GM18951 (cell line): ENCODE results near the gene TOGARAM1.
"Not testable (repeated sequence)": the region's sequence is repeated elsewhere in the genome, so short reads cannot be mapped to it uniquely, and the experiment has no call there.

ENCODE experiments used
- POLR2A ChIP-seq: IDR thresholded peaks from 4 replicates; pipeline ENCODE4 v1.6.1; 2011; ENCODE audit warnings: mild to moderate bottlenecking; ENCODE audit not compliant: insufficient read length, insufficient read depth; ENCODE audit errors: extremely low read depth
- in situ Hi-C: fragments of 300-500 bp; cut with MboI; formaldehyde crosslinking; loops from one replicate; pipeline ENCODE4 v1.12.0; 2022; ENCODE audit warnings: low sequenced_read_pairs, mixed read lengths, inconsistent platforms; ENCODE audit not compliant: unreplicated experiment

The TOGARAM1 gene

DNA sequence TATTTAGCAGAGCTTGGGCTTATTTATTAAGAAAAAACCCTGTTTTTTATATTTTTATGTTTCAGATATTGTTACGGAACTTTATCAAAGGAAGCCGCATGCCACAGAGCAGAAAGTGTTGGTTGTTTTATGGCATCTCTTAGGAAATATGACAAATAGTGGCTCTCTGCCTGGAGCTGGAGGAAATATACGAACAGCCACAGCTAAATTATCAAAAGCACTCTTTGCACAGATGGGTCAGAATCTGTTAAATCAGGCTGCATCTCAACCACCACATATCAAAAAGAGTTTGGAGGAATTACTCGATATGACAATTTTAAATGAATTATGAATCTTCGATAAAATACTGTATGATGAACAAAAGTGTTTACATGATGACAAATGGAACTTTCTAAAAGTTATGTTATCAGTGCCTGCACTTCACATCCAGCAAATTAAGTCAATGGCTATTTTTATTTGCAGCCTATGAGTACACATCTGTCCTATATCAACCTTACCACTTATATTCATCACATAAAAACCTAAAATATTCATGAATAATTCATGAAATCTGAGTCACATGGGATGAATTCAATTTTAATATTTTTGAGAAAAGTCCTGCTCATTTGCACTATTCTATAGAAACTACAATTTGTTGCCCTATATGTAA is 111.4 kb downstream of the TOGARAM1 start:
- no peak for TF ChIP-seq POLR2A
- in situ Hi-C loops, result no loop called here

DNA sequence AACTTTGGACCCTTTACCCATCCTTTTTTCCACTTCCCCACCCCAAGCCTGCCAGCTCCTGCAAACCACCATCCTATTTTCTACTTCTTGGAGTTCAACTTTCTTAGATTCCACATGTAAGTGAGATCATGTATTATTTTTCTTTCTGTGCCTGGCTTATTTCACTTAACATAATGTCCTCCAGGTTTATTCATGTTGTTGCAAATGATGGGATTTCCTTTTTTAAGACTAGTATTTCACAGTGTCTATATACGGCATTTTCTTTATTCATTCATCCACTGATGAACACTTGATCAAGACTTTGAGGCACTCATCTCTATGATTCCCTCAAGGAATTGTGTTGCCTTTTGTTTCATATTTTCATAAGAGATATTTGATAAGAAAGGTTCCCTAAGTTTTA is 116.3 kb downstream of the TOGARAM1 start:
- in situ Hi-C loops, result no loop called here
- no peak for TF ChIP-seq POLR2A

DNA sequence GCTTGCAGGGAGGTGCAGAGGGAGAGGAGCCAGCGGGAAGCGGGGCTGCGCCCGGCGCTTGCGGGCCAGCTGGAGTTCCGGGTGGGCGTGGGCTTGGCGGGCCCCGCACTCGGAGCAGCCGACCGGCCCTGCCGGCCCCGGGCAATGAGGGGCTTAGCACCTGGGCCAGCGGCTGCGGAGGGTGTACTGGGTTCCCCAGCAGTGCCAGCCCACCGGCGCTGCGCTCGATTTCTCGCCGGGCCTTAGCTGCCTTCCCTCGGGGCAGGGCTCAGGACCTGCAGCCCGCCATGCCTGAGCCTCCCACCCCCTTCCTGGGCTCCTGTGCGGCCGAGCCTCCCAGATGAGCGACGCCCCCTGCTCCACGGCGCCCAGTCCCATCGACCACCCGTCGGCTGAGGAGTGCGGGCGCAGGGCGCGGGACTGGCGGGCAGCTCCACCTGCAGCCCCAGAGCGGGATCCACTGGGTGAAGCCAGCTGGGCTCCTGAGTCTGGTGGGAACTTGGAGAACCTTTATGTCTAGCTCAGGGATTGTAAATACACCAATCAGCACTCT is 118.5 kb downstream of the TOGARAM1 start:
- in situ Hi-C loops, result not testable (repeated sequence)

DNA sequence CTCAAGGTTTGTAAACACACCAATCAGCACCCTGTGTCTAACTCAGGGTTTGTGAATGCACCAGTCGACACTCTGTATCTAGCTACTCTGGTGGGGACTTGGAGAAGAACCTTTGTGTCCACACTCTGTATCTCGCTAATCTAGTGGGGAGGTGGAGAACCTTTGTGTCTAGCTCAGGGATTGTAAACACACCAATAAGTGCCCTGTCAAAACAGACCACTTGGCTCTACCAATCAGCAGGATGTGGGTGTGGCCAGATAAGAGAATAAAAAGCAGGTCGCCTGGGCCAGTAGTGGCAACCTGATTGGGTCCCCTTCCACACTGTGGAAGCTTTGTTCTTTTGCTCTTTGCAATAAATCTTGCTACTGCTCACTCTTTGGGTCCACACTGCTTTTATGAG is 119.1 kb downstream of the TOGARAM1 start:
- in situ Hi-C loops, result not testable (repeated sequence)

DNA sequence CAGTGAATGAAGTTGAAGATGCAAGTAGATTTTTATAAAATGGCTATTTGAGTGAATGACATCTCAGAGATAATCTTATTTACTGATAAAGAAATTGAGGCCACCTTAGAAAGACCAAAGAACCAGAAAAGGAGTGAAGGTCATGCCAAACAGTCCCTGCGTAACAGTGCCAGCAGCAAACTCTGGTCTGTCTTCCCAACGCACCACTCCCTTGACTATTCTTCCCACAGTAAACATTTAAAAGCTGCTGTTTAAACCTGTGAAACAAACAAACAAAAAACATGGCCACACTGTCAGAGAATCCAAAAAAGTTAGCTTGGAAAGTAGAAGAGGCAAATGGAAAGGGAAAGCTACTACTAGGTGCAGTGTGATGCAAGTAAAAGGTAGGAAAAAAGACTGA is 120.4 kb downstream of the TOGARAM1 start:
- no peak for TF ChIP-seq POLR2A
- in situ Hi-C loops, result no loop called here

DNA sequence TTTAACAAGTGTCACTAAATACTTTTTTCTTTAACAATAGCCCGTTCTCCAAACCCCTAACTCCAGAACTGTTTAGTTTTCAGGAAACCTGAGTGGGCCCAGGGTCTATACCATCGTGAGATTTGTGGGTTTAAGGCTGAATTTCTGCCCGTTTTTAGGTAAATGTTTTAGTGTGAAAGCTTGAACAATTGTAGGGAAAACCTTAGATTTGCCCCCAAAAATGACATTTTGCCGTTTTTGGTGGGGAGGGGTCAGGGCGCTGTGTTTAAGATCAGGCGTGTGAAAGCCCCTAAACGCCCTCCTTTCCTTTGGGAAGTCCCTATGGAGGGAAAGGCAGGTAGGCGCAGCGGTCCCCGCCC is 121.6 kb downstream of the TOGARAM1 start:
- in situ Hi-C loops, result no loop called here
- TF ChIP-seq POLR2A, result no peak

DNA sequence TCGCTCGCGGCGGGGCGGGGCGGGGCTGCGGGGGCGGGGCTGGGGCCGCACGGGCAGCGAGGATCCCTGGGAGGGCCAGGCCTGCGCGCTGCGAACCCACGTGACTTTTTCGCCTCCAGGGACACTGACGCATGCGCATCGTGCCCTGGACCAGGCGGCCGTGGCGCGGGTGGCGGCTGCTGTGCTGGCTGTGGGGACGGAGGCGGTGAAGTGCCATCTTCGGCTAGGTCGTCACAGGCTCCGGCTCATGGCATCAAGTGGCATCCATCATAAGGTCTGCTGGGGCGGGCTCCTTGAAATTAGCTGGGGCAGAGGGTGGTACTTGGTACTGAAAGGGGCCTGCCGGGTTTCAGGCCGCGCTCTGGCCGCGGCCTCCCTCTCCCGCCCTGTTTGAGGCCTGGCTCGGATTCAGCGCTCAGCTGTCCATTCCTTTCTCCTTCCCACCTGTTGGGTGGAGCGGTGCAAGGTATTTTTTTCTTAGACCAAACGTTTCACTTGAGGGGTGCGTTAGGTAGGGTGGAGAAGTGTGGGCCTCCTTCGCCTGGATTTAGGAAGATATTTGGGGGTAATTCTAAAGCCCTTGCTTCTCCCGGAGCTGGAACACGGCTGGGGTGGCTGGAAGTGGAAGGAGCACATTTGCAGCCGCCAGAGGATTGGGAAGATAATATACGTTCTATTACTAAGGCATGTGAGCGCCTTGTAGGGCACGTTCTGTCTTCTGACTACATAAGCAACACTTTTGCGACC is 122.2 kb downstream of the TOGARAM1 start, which contains the start of gene PRPF39:
Gene PRPF39, plus strand, starts transcription at position 141 of the 747 bp plus-strand sequence. CDS start 11,124 bp downstream, outside the sequence.
- in situ Hi-C loops, result no loop called here
- TF ChIP-seq POLR2A, result peak; percentile 98

DNA sequence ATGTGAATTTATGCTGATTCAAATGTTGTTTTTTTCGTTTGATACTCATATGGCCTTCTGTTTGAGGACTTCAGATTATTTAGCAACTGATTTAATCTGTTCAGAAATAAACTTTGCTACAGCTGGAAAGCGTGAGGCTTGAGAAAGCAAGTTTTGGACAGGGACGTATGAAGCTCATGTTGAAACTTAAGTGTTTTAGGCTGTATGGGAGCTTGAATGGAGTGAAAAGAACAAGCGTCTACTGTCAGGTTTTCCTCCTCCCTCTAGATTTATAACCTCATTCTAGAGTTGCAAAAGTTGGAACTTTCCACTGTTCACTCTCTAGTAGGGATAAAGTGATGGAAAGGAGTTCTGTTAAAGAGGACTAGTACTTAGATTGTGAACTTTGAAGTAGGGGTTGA is 123.0 kb downstream of the TOGARAM1 start:
- TF ChIP-seq POLR2A, result no peak
- in situ Hi-C loops, result no loop called here

DNA sequence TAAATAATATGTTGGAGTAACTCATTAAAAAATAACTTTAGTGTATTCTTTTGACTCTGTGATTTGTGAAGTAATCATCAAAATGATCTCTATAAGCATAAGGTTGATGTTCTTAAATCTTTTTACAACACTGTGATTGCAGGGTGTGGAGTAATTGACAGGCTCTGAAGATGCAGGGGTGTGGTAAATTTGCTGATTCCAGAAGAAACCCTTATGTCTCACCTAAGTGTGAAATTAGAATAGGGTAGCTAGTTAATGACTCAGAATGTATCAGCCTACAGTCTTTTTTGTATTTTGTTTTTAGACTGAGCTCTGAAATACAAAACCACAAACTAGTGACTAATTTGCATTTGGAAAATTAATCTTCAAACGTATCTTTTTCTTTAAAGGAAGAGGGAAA is 127.8 kb downstream of the TOGARAM1 start:
- TF ChIP-seq POLR2A, result no peak
- in situ Hi-C loops, result no loop called here

DNA sequence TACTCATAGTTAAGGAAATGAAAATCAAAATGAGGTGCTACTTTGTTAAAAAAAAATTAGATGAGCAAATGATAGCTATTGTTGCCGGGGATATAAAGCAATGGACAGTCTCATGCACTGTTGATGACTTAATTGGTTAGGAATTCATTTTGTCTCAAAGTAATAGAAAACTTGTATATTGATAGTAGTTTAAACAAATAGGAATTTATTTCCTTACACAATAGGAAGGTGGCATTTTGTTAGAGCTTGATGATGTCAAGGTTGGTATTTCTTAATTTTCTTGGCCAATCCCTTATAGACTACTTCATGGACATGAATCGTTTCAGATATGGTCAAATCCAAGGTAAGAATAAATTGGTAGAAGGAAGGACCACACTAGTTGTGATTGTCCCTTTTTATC is 129.7 kb downstream of the TOGARAM1 start:
- in situ Hi-C loops, result no loop called here

DNA sequence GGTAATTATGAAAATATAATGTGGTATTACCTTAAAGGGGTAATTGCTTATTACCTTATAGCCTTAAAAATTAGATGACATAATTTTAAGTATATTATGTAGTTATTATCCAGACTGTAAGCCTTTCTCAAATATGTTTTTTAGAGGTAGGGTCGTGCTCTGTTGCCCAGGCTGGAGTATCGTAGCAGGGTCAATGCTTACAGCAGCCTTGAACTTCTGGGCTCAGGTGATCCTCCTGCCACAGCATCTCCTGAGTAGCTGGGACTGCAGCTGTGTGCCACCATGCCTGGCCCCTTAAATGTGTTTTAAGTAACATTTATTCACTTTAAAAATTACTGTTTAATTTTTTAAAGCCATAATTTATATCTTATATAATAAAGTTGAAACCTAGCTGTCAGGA is 132.3 kb downstream of the TOGARAM1 start:
- in situ Hi-C loops, result no loop called here

More for the DNA sequence above, 129.7 kb downstream of the TOGARAM1 start:
- no peak for TF ChIP-seq POLR2A

DNA sequence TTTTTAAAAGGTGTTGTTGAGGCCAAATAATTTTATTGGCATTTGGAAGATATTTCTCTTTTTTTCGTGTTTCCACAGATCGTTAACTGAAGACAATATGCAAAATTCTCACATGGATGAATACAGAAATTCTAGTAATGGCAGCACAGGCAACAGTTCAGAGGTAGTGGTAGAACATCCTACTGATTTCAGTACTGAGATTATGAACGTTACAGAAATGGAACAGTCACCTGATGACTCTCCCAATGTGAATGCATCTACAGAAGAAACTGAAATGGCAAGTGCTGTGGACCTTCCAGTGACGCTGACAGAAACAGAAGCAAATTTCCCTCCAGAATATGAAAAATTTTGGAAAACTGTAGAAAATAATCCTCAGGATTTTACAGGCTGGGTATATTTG is 133.2 kb downstream of the TOGARAM1 start:
- TF ChIP-seq POLR2A, result no peak
- in situ Hi-C loops, result no loop called here

More for the DNA sequence above, 132.3 kb downstream of the TOGARAM1 start:
- no peak for TF ChIP-seq POLR2A

DNA sequence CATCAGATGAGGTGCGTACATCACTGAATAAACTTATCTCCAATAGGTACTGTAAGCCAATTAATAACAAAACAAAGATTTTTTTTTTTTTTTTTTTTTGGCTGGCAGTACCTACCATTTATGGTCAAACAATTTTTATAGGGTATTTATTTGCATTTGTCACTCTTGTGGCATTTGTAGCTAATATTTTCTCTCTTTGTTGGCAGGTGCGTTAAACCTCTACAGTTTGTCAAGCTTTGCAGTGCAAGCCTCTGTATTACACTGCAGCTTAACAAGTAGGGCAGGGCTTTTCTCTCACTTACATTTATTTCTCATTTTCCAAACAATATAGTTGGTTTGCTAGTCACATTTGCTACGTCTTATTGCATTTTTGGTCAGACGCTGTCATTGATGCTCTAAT is 134.2 kb downstream of the TOGARAM1 start:
- in situ Hi-C loops, result no loop called here
- TF ChIP-seq POLR2A, result no peak

DNA sequence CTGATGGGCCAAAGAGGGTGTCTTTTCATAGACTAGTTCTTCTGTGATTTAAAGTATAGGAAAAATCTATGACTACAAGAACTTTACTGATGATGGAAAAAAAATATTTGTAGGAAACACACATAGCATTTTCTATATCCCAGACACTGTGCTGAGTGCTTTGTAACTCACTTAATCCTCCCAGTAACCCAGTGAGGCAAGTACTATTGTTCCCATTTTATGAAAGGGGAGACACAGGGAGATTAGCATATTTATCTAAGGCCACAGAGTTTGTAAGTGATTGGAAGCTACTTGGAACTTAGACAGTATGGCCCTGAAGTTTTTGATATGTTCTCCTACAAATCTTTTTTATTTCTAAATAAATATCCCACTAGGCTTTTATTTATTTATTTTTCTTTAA is 141.8 kb downstream of the TOGARAM1 start:
- in situ Hi-C loops, result no loop called here

More for the DNA sequence above, 141.8 kb downstream of the TOGARAM1 start:
- TF ChIP-seq POLR2A, result no peak
